Upper lobe of right lung (tissue), 1 donor: Measurements from ENCODE around the gene EXOG. TPM values are rescaled to one million over a fixed set of nuclear protein-coding genes. Genes with fewer than 3 reads are reported as not detected.

ENCODE experiments used
- ATAC-seq: fragments of 200-7000 bp; cut with Tn5 transposase; one replicate; pipeline ENCODE4 v1.9.1; 2020; ENCODE audit warnings: mild to moderate bottlenecking, moderate library complexity
- DNase-seq: peaks from one replicate; pipeline ENCODE4 v3.0.0-alpha.2; 2020
- H3K27ac ChIP-seq: fragments of 200-600 bp; one replicate; pipeline ENCODE4 v1.8.0; 2022
- H3K27me3 ChIP-seq: fragments of 200-600 bp; one replicate; pipeline ENCODE4 v1.8.0; 2022; ENCODE audit warnings: mild to moderate bottlenecking
- H3K36me3 ChIP-seq: fragments of 200-600 bp; one replicate; pipeline ENCODE4 v1.8.0; 2022
- H3K4me1 ChIP-seq: fragments of 200-600 bp; one replicate; pipeline ENCODE4 v1.8.0; 2022
- H3K4me3 ChIP-seq: fragments of 200-600 bp; one replicate; pipeline ENCODE4 v1.8.0; 2022; ENCODE audit warnings: mild to moderate bottlenecking
- H3K9me3 ChIP-seq: fragments of 200-600 bp; one replicate; pipeline ENCODE4 v1.8.0; 2022
- intact Hi-C: fragments of 100-400 bp; cut with DNase I; formaldehyde crosslinking; loops from one replicate; pipeline ENCODE4 v1.11.0; 2022
- total RNA-seq: library from RNA; stranded (reverse); fragmentation: NEBNext Ultra II Directional; extraction: Animal tissue kit (Norgen Biotek cat#: 25700); gene quantifications from one replicate; pipeline ENCODE4 v1.2.1, GENCODE V29; 2021
- TF ChIP-seq, protein P1 (sequence below): fragments of 200-600 bp; IDR thresholded peaks from one replicate; pipeline ENCODE4 v1.8.0; 2022; ENCODE audit warnings: antibody characterized with exemption
- donor health status: DM: no; HTN: yes; CAD: no; lungs with severe emphysema.

The EXOG gene
- total RNA-seq, 1 donor from 2014 or later, result 10.7 TPM

DNA sequence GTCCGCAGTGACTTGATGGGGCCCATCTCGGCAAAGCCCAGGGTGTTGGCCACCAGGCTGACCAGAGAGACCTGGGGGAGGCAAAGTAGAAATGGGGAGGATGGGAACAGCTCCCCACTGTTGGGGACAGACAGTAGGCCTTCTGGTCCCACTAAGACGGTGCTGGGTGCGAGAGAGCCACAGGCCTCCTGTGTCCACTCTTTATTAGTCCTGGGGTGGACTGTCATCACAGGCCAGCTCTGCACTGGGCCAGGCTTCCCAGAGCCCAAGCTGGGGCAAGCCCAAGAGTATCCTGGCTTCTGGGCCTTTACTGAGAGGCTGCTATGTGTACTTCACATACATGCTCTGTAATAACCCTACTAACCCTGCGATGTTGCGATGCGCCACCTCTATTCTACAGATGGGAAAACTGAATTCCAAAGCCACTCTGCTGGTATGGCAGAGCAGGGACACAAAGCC, 66.4 kb downstream of the EXOG start:
- H3K27ac ChIP-seq, result no peak overlapping the region
- no peak overlapping the region for H3K4me3 ChIP-seq
- no peaks in the 10 kb centered on the region for H3K27me3 ChIP-seq
- peak; percentile 43 for DNase-seq
- TF ChIP-seq, protein P1, sequence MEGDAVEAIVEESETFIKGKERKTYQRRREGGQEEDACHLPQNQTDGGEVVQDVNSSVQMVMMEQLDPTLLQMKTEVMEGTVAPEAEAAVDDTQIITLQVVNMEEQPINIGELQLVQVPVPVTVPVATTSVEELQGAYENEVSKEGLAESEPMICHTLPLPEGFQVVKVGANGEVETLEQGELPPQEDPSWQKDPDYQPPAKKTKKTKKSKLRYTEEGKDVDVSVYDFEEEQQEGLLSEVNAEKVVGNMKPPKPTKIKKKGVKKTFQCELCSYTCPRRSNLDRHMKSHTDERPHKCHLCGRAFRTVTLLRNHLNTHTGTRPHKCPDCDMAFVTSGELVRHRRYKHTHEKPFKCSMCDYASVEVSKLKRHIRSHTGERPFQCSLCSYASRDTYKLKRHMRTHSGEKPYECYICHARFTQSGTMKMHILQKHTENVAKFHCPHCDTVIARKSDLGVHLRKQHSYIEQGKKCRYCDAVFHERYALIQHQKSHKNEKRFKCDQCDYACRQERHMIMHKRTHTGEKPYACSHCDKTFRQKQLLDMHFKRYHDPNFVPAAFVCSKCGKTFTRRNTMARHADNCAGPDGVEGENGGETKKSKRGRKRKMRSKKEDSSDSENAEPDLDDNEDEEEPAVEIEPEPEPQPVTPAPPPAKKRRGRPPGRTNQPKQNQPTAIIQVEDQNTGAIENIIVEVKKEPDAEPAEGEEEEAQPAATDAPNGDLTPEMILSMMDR, result no peak
- ATAC-seq, result no peak
- no peaks in the 10 kb centered on the region for H3K4me1 ChIP-seq
- intact Hi-C loops, result no loop called here
- no peaks in the 10 kb centered on the region for H3K36me3 ChIP-seq
- no peaks in the 10 kb centered on the region for H3K9me3 ChIP-seq

DNA sequence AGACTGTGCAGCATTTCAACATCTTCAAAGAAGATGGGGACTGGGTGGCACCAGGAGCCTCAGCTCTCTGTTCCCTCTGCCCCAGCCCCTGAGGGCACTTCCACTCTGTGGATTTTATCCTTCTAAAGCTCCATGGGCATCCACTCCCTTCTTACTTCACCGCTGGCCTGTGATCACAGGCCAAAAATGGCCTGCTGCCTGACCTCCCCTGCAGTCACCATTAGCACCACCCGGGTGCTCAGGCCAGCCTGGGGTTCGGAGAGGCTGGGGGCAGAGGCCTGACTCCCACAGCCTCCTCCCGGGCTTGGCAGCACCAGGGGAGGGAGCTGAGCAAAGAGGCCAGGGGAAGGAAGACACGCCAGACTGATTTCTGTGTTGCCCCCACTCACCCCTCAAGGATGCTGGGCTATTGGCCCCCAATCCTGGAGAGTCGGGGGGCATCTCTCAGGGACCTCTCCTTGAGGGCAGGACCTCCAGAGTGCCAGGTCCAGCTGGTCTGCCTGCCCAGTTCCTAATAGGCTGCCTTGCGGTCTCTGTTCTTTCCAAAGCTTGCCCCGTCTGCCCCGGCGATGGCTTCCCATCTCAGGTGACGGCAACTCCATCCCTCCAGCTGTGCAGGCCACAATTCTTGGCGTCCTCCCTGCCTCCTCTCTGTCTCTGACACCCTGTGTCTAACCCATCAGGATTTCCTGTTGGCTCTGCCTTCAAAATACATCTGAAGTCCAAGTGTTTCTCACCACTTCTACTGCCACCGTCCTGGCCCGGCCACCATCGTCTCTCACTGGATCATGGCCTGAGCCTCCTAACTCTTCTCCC, 67.1 kb downstream of the EXOG start:
- ATAC-seq (no peak), DNase-seq (peak; percentile 38)
- Histone ChIP-seq H3K27ac (no peak overlapping the region), H3K4me1 (no peaks in the 10 kb centered on the region), H3K27me3 (no peaks in the 10 kb centered on the region), H3K36me3 (no peaks in the 10 kb centered on the region), H3K9me3 (no peaks in the 10 kb centered on the region), H3K4me3 (no peak overlapping the region)
- TF ChIP-seq, protein P1, result no peak
- intact Hi-C loops, result no loop called here

DNA sequence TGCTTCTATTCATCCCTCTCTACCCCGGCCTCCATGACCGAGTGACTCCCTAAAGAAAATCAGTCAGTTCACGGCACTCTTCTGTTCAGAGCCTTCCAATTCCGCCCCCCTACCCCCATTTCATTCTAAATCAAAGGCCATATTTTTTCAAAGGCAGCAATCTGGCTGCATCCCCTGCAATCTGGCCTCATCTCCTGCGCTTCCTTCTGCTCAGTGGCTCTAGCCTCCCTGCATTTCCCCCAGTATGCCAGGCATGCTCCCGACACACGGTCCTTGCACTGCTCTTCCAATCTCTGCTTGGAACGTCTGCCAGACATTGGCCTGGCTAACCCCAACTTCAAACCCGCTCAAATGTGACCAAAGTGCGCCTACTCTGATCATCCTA, 67.7 kb downstream of the EXOG start:
- no peaks in the 10 kb centered on the region for H3K9me3 ChIP-seq
- no peaks in the 10 kb centered on the region for H3K4me1 ChIP-seq
- intact Hi-C loops, result no loop called here
- no peak overlapping the region for H3K4me3 ChIP-seq
- no peaks in the 10 kb centered on the region for H3K27me3 ChIP-seq
- no peak overlapping the region for H3K27ac ChIP-seq
- ATAC-seq (no peak), DNase-seq (peak; percentile 22)
- TF ChIP-seq, protein P1, result no peak
- H3K36me3 ChIP-seq, result no peaks in the 10 kb centered on the region

DNA sequence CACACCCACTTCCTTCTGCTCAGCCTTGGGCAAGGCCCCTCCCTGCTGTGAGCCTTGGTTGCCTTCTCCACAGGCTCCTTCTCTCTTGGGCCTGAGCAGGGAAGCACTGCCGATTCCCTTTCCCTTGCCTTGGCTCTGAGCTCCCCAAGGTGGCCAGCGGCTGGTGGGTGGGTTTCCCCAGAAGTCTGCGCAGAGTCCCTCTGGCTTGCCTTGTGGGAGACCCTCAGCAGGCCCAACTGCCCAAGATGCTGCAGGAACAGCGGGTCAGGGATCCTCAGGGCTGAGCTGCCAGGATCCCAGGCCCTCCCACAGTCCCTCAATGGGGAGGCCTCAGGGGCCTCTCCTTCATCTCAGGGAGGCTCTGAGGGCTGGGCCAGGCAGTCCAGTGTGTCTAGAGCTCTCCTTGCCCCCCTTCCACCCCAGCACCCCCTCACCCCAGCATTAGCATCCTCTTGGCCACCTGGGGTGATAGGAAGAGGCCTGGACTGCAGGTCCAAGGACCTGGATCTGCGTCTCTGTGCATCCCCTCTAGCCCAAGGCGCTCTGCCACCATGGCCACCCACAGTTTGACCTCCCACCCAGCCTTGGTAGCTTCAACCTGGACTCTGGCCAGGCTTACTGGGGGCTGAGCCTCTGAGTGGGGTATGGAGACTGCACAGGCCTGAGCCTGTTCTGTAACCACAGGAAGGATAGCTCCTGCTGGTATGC, 68.6 kb downstream of the EXOG start:
- no peaks in the 10 kb centered on the region for H3K27me3 ChIP-seq
- no peaks in the 10 kb centered on the region for H3K36me3 ChIP-seq
- no peaks in the 10 kb centered on the region for H3K4me1 ChIP-seq
- no peak for ATAC-seq
- no peaks in the 10 kb centered on the region for H3K9me3 ChIP-seq
- TF ChIP-seq, protein P1, result no peak
- DNase-seq, result peak; percentile 53
- intact Hi-C loops, result no loop called here
- H3K27ac ChIP-seq, result no peak overlapping the region
- H3K4me3 ChIP-seq, result no peak overlapping the region

DNA sequence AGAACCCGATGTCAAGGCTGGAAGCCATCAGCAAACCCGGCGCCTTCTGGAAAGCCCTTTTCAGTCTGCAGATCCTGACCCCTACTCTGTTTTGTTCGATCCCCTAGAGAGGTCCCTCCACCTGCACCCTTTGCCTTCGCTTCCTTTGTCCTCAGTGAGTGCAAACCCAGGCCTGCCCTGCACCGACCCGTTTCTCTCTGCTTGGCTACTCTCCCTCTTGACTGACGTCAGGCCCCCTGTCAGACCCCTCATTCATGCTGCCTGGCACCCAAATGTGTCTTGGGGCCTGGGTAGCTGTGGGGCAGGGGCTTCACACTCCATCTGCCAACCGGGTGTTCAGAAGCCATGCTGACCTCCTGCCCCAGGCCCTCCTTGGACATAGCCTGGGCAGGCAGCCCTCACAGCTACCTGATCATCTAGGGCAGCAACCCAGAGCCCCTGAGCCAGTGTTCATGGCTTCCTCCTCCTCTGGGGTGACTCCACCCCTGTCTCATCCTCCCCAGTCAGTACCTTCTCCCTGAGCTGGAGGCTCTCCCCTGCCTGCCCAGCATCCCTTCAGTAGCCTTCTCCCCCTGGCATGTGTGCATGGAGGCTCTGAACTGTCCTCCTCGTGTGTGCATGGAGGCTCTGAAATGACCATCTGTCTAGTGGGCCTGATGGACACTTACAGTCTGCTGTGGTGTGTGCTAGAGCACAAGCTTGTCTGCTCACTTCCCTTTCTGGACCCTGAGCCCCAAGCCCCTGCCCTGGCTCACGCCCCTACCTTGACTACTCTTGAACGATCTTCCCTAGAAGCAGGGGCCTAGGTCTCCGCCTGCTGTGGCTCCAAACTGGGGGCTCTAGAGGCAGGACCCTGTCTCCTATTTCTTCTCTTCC, 69.4 kb downstream of the EXOG start:
- no peaks in the 10 kb centered on the region for H3K36me3 ChIP-seq
- peak; percentile 41 for DNase-seq
- intact Hi-C loops, result no loop called here
- no peaks in the 10 kb centered on the region for H3K27me3 ChIP-seq
- ATAC-seq, result no peak
- H3K4me3 ChIP-seq, result no peak overlapping the region
- H3K4me1 ChIP-seq, result no peaks in the 10 kb centered on the region
- H3K9me3 ChIP-seq, result no peaks in the 10 kb centered on the region
- H3K27ac ChIP-seq, result no peak overlapping the region
- TF ChIP-seq, protein P1, result no peak
